ENCODE results near the gene AGPS. TPM values are rescaled to one million over a fixed set of nuclear protein-coding genes. Genes with fewer than 3 reads are reported as not detected.

Gene AGPS
- total RNA-seq, 1 experiment from 2014 or later = 66.7 TPM

DNA sequence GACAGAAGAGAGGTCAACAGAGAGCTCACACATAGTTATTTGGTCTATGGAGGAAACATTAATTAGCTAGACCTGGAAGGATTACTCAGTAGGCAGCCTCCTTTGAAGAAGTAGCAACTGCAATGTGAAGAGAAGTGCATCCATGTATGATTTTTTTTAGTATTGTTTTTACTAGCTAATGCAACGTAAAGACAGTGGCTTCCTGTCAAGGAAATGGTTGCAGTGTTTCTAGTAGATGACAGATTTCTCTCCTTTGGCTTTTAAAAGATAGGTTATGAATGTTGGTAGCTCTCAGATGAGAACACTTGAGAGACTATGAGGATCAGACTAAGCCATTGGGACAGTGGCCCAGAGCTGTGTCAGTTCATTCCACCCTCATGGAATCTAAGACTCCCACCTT, 175.8 kb downstream of the AGPS start:
- H3K4me1 ChIP-seq = no peaks in the 10 kb centered on the region; the same call in 1 of the 2 replicates
- H3K4me3 ChIP-seq = no peak overlapping the region
- no peak overlapping the region for H3K27ac ChIP-seq
- H3K36me3 ChIP-seq = no peaks in the 10 kb centered on the region
- no peaks in the 10 kb centered on the region for H3K27me3 ChIP-seq
- DNase-seq = no peak
- H3K9me3 ChIP-seq (replicated peaks) = no peaks in the 10 kb centered on the region

DNA sequence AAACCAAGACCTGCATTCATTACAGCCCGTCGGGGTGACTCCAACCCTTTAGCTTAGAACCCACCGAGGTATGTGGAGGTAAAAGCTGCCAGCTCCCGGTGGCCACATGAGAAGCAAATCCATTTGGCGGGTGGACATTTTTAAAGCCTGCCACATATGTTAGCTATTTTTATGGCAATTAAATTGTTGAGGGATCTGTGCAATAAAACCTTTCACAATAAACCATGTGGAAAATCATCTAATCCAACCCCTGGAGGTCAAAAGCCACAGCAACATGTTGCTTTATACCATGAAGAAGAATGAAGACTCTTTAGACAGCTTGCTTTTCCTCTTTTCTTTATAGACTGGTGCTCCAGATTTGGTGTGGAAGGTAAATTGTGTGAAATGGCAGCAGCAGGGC, 176.3 kb downstream of the AGPS start:
- no peak overlapping the region for H3K27ac ChIP-seq
- DNase-seq = no peak
- H3K27me3 ChIP-seq = no peaks in the 10 kb centered on the region
- no peaks in the 10 kb centered on the region for H3K36me3 ChIP-seq
- H3K4me3 ChIP-seq = no peak overlapping the region
- no peaks in the 10 kb centered on the region for H3K9me3 ChIP-seq (replicated peaks)
- H3K4me1 ChIP-seq = no peaks in the 10 kb centered on the region; the same call in 1 of the 2 replicates

DNA sequence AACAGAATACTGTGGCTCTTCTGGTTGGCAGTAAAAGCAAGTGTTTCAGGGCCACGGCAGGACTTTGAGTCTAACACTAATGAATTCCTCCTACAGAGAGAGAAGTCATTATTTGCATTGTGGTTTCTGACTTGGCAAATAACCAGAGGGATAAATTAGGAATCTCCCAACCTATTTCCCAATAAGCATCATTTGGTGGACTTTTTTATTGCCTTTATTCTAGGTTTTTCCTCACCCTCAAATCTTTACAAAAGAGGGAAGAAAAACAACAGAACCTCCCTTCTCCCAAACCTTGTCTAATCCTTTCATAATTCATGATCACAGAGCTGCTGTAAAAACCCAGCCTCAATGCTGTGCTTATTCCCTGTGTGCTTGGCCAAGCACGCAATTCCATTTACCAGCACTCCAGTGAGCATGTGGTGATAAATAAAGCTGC, 179.7 kb downstream of the AGPS start:
- Histone ChIP-seq H3K4me1 (no peaks in the 10 kb centered on the region; the same call in 1 of the 2 replicates), H3K27ac (no peak overlapping the region), H3K27me3 (no peaks in the 10 kb centered on the region), H3K9me3 (replicated peaks) (no peaks in the 10 kb centered on the region), H3K4me3 (no peak overlapping the region), H3K36me3 (no peaks in the 10 kb centered on the region)
- DNase-seq = no peak

DNA sequence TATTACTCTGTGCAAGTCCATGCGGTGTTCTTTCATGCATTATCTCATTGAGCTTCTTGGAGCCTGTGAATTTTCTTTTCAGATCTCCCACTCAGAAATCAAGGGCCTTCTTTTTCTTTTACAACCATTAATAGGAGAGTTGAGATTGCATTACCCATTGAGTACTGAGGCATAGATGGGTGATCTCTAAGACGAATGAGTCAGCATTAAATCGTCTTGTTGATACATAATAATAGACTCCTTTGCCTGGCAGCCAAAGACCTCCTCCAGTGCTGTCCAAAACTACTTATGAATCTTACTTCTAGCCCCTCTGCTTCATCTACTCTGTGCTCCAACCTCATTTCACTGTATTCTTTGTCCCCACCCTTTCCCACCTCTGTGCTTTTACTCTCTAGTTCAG, 180.5 kb downstream of the AGPS start:
- no peaks in the 10 kb centered on the region for H3K36me3 ChIP-seq
- no peaks in the 10 kb centered on the region for H3K27me3 ChIP-seq
- no peaks in the 10 kb centered on the region; the same call in 1 of the 2 replicates for H3K4me1 ChIP-seq
- no peak for DNase-seq
- no peaks in the 10 kb centered on the region for H3K9me3 ChIP-seq (replicated peaks)
- H3K4me3 ChIP-seq = no peak overlapping the region
- no peak overlapping the region for H3K27ac ChIP-seq

DNA sequence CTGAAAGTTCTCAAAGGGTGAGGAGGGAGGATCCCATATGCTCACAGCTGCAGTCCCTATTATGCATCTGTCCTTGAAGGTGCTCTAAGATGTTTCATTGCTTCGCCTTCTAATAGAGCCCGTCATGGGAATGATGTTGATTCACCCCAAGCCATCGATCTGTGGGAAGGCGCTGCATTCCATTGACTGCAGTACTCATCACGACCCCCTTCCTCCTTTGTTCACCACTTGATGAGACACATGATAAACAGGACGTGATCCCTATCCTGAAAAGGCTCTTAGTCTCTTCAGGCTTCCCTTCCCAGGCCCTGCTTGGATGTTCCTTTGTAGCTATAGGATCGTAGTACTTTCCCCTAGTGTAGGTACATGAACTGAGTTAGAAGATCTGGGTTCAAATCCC, 181.8 kb downstream of the AGPS start:
- no peak for DNase-seq
- no peaks in the 10 kb centered on the region; the same call in 1 of the 2 replicates for H3K4me1 ChIP-seq
- H3K36me3 ChIP-seq = no peaks in the 10 kb centered on the region
- H3K27me3 ChIP-seq = no peaks in the 10 kb centered on the region
- H3K27ac ChIP-seq = no peak overlapping the region
- H3K4me3 ChIP-seq = no peak overlapping the region
- H3K9me3 ChIP-seq (replicated peaks) = no peaks in the 10 kb centered on the region

DNA sequence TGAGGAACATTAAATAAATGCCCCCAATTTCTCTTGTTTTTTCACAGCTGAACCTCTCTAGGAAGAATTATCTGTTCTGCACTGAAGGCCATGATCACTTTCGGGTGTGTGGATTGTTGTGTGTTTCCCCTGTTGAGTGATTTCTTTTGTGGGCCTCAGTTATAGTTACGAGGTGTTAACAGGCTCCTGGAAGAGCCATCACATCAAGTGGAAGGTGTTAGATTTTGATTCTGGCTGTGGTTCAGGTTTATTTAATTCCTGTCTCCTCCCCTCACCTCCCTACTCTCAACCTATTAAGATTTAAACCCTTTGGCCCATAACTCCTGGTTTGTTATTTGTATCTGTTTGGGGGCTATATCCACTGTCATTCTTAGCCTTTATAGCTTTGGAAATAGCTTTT, 182.8 kb downstream of the AGPS start:
- Histone ChIP-seq H3K27me3 (no peaks in the 10 kb centered on the region), H3K4me3 (no peak overlapping the region), H3K4me1 (no peaks in the 10 kb centered on the region; the same call in 1 of the 2 replicates), H3K9me3 (replicated peaks) (no peaks in the 10 kb centered on the region), H3K36me3 (no peaks in the 10 kb centered on the region), H3K27ac (no peak overlapping the region)
- no peak for DNase-seq

DNA sequence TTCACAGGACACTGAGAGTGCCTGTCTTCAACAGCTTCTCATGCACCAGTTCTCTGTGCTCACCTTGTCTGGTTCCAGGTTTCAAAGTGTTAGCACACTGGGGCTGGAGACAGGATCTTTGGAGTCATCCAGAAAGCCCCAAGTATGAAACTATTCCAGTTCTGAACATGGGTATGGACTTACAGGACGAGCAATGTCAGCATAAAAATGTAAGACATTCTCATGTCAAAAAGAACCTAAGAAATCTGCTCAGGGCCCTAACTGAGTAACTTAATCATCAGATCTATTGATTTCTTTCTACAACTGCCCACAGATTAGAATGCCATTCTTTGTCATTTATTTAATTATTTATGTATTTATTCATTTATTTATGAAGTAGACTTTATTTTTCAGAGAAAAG, 184.5 kb downstream of the AGPS start:
- Histone ChIP-seq H3K9me3 (replicated peaks) (no peaks in the 10 kb centered on the region), H3K27ac (no peak overlapping the region), H3K36me3 (no peaks in the 10 kb centered on the region), H3K4me1 (no peaks in the 10 kb centered on the region), H3K27me3 (no peaks in the 10 kb centered on the region), H3K4me3 (no peak overlapping the region)
- no peak for DNase-seq

DNA sequence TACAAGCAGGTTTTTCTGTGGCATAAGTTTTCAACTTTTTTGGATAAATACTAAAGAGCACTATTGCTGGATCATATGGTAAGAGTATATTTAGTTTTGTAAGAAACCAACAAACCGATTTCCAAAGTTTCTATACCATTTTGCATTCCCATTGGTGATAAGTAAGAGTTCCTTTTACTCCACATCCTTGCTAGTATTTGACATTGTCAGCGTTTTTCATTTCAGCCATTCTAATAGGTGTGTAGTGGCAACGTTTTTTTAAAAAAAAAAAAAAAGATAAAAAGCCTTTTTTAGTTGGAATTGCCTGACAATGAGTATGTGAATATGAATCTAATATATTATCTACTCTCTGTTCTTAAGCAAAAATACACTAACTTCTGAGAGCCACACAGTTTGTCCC, 185.9 kb downstream of the AGPS start:
- H3K4me3 ChIP-seq = no peak overlapping the region
- no peaks in the 10 kb centered on the region for H3K27me3 ChIP-seq
- no peaks in the 10 kb centered on the region for H3K4me1 ChIP-seq
- no peaks in the 10 kb centered on the region for H3K36me3 ChIP-seq
- no peak overlapping the region for H3K27ac ChIP-seq
- DNase-seq = no peak
- H3K9me3 ChIP-seq (replicated peaks) = no peaks in the 10 kb centered on the region

DNA sequence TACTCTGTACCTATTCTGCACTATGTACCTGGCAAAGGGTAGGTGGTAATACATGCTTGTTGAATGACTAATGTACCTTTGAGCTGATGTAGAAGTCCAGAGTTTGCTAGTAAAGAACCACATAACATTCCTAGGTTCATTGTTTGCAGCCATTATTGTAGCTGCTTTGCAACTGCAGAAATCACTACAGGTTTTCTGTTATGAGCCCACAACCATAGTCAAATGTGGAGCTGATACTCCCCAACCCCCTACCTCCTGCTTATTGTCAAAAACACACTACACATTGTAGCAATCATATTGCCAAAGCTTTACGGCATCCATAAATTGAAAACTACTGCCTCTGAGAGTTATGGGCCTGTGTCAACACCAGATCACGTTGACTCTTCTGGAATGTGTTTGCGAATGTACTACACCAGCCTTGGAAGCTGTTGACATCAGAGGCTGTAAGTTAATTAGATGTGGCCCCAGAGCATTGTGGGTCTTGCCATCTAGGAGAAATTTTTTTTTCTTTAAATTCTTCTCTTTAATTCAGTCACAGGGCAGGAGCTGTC, 187.0 kb downstream of the AGPS start:
- H3K4me1 ChIP-seq = no peaks in the 10 kb centered on the region
- H3K27ac ChIP-seq = no peak overlapping the region
- H3K27me3 ChIP-seq = no peaks in the 10 kb centered on the region
- no peaks in the 10 kb centered on the region for H3K9me3 ChIP-seq (replicated peaks)
- H3K4me3 ChIP-seq = no peak overlapping the region
- H3K36me3 ChIP-seq = no peaks in the 10 kb centered on the region
- DNase-seq = no peak

DNA sequence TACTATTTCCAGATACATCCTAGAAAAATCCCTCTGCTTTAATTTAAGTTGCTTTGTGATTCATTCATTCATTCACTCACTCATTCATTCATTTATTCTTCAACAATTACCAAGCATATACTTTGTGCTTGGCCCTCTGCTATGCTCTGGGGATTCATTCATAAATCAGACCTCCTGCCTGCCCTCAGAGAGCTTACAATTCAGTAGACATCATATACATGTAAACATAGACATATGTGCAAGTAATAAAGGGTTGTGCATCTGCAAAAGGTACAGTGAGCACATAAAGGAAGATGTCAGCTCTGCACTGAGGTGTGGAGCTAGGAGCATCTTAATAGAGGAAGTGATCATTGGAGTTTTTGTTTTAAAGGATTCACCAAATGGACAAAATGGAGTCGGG, 189.4 kb downstream of the AGPS start:
- DNase-seq = no peak
- no peaks in the 10 kb centered on the region for H3K4me1 ChIP-seq

DNA sequence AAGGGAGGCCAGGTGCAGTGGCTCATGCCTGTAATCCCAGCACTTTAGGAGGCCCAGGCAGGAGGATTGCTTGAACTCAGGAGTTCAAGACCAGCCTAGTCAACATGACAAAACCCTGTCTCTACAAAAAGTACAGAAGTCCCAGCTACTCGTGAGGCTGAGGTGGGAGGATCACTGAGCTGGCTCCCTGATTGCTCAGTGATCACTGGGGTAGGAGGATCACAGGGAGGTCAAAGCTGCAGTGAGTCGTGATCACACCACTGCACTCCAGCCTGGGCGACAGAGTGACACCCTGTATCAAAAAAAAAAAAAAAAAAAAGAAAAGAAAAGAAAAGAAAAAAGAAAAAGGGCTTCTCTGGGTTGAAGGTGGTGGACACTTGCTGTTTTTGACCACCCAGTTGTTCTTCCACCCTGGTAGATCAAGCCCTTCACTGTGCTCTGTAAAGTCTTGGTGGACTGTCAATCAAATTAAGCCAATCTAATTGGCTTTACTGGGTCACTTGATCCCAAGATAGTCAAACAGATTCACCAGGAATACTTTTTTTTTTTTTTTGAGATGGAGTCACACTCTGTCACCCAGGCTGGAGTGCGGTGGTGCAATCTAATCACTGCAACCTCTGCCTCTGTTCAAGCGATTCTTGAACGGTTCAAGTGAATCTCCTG, 191.6 kb downstream of the AGPS start:
- DNase-seq = no peak
- Histone ChIP-seq H3K36me3 (no peaks in the 10 kb centered on the region), H3K9me3 (replicated peaks) (no peaks in the 10 kb centered on the region), H3K4me1 (no peaks in the 10 kb centered on the region), H3K4me3 (no peak overlapping the region), H3K27ac (no peak overlapping the region), H3K27me3 (no peaks in the 10 kb centered on the region)

More for the DNA sequence above, 189.4 kb downstream of the AGPS start:
- Histone ChIP-seq H3K4me3 (no peak overlapping the region), H3K27ac (no peak overlapping the region), H3K9me3 (replicated peaks) (no peaks in the 10 kb centered on the region), H3K27me3 (no peaks in the 10 kb centered on the region), H3K36me3 (no peaks in the 10 kb centered on the region)

DNA sequence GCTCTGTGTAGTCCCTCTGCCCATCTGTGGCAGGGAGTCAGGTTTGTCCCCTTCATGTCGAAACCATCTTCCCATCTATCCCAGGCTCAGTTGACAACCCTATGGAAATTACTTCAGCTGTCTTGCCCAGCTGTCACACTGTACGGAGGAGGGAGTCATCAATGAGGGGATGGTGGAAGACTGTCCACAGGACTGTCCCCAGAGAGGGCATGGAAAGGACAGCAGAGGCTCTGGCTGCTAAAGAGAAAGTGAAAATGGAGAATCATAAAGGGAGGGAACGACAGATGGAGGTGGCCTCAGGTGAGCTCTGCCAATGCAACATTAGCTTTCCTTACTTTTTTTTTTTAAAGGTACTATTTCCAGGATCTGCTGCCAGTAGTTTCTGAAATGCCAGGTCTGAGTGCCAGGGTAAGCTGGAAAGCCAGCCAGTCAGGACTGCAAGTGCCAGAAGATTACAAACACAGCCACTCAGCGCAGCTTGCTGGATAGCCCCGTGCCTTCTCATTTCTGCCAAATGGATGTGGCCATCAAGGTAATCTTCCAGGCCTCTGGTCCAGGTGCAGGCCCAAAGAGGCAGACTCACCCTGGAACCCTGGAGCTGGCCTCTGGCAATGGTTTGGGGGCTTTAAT, 192.8 kb downstream of the AGPS start:
- DNase-seq = no peak
- H3K27me3 ChIP-seq = no peaks in the 10 kb centered on the region
- H3K27ac ChIP-seq = no peak overlapping the region
- H3K36me3 ChIP-seq = no peaks in the 10 kb centered on the region
- no peak overlapping the region for H3K4me3 ChIP-seq
- no peaks in the 10 kb centered on the region for H3K9me3 ChIP-seq (replicated peaks)
- no peaks in the 10 kb centered on the region for H3K4me1 ChIP-seq

DNA sequence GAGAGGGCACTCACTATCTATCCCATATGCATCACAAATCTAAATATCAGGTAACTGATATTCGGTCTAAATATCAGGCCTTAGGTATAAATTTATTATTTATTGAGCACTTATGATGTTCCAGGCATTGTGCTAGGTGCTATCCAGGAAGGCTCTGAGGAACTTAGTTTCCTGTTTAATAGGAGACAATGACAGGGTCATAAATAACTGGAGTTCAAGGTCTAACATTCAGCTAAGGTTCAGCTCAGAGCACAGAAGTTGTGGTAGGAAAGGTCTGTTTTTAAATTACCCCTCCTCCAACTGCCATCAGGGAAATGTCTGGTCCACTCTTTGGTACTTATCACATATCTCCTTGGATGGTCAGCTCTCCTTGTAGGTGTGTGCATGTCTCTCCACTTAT, 193.6 kb downstream of the AGPS start:
- no peak overlapping the region for H3K4me3 ChIP-seq

DNA sequence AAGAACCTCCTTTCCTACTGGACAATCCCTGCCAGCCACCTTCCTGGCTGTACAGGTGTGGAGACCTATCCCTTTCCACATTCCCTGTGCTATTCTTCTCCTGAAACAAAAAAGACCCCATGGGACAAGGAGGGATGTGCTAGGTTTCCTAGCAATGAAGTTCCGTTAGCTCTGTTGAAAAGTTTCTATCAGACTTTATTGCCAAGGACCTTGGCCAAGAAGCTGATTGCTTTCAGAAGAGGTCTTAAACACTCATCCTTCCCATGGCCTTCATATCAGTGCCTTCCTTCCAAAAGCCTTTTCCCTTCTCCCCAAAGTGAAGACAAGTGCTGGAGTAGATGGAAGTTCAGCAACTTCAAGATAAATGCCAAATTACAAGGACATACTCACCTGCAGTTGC, 194.8 kb downstream of the AGPS start:
- H3K4me1 ChIP-seq = no peaks in the 10 kb centered on the region
- no peaks in the 10 kb centered on the region for H3K36me3 ChIP-seq
- H3K4me3 ChIP-seq = no peak overlapping the region
- DNase-seq = no peak
- no peaks in the 10 kb centered on the region for H3K27me3 ChIP-seq
- H3K9me3 ChIP-seq (replicated peaks) = no peaks in the 10 kb centered on the region
- H3K27ac ChIP-seq = no peak overlapping the region

More for the DNA sequence above, 193.6 kb downstream of the AGPS start:
- Histone ChIP-seq H3K27me3 (no peaks in the 10 kb centered on the region), H3K36me3 (no peaks in the 10 kb centered on the region), H3K4me1 (no peaks in the 10 kb centered on the region), H3K27ac (no peak overlapping the region), H3K9me3 (replicated peaks) (no peaks in the 10 kb centered on the region)
- DNase-seq = no peak

DNA sequence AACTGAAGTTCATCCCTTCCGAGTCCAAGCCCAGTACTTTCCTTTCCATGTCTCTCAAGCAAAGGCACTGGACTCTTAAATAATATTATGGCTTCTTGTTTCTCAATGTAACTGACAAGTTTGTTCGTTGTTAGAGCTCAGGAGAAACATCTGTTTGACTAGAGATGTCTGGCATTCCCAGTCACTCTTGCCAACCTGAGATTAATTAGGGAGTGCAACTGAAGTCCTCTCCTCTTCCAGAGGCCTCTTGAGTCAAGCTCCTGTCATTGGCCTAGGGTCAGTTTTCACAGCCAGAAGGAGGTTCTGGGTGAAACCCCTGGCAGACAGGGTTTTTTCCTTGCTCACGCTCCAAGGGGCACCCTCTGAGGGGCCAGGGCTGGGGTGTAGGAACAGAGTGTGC, 196.1 kb downstream of the AGPS start:
- no peaks in the 10 kb centered on the region for H3K9me3 ChIP-seq (replicated peaks)
- no peaks in the 10 kb centered on the region for H3K27me3 ChIP-seq
- no peaks in the 10 kb centered on the region for H3K36me3 ChIP-seq
- H3K4me1 ChIP-seq = no peaks in the 10 kb centered on the region
- DNase-seq = no peak
- no peak overlapping the region for H3K27ac ChIP-seq
- H3K4me3 ChIP-seq = no peak overlapping the region

DNA sequence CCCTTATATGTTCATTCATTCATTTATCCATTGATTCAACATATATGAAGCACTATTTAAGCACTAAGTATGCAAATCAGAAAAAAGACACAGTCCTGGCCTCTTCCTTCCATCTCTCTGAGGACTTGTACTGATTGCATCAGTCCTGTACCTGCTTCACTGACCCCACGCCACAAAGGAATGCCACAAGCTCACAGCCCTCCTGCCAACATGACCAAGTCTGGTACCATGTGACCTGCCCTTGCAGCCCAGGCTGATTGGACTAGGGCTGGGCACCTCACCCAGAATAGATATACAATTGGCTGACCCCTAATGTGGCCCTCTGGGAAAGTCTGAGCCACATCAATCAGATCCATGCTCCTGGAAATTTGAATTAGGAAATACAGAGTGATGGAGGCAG, 196.6 kb downstream of the AGPS start:
- no peak for DNase-seq
- H3K27ac ChIP-seq = no peak overlapping the region
- no peaks in the 10 kb centered on the region for H3K36me3 ChIP-seq
- H3K9me3 ChIP-seq (replicated peaks) = no peaks in the 10 kb centered on the region
- no peak overlapping the region for H3K4me3 ChIP-seq
- no peaks in the 10 kb centered on the region for H3K4me1 ChIP-seq
- no peaks in the 10 kb centered on the region for H3K27me3 ChIP-seq
